GM12801 (cell line): ENCODE data around the gene PPP1R12C.

Experiments
- TF ChIP-seq, protein P1 (sequence below): IDR thresholded peaks from one replicate; pipeline ENCODE4 v1.5.1; 2011; ENCODE audit warnings: control low read depth; ENCODE audit not compliant: insufficient read length; ENCODE audit errors: extremely low read depth

The PPP1R12C gene

GRCh38 chr19:55117663-55118391 is 390 bp upstream of the PPP1R12C start:
- TF ChIP-seq, protein P1, sequence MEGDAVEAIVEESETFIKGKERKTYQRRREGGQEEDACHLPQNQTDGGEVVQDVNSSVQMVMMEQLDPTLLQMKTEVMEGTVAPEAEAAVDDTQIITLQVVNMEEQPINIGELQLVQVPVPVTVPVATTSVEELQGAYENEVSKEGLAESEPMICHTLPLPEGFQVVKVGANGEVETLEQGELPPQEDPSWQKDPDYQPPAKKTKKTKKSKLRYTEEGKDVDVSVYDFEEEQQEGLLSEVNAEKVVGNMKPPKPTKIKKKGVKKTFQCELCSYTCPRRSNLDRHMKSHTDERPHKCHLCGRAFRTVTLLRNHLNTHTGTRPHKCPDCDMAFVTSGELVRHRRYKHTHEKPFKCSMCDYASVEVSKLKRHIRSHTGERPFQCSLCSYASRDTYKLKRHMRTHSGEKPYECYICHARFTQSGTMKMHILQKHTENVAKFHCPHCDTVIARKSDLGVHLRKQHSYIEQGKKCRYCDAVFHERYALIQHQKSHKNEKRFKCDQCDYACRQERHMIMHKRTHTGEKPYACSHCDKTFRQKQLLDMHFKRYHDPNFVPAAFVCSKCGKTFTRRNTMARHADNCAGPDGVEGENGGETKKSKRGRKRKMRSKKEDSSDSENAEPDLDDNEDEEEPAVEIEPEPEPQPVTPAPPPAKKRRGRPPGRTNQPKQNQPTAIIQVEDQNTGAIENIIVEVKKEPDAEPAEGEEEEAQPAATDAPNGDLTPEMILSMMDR: no peak

GRCh38 chr19:55116232-55116858 is 1.1 kb downstream of the PPP1R12C start:
- TF ChIP-seq, protein P1: no peak

- TF ChIP-seq, protein P1: no peak
Observed at GRCh38 chr19:55115446-55116065, 1.9 kb downstream of the PPP1R12C start.

DNA sequence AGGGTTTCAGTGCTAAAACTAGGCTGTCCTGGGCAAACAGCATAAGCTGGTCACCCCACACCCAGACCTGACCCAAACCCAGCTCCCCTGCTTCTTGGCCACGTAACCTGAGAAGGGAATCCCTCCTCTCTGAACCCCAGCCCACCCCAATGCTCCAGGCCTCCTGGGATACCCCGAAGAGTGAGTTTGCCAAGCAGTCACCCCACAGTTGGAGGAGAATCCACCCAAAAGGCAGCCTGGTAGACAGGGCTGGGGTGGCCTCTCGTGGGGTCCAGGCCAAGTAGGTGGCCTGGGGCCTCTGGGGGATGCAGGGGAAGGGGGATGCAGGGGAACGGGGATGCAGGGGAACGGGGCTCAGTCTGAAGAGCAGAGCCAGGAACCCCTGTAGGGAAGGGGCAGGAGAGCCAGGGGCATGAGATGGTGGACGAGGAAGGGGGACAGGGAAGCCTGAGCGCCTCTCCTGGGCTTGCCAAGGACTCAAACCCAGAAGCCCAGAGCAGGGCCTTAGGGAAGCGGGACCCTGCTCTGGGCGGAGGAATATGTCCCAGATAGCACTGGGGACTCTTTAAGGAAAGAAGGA is 2.8 kb downstream of the PPP1R12C start:
- TF ChIP-seq, protein P1: no peak

- TF ChIP-seq, protein P1: no peak
Observed at GRCh38 chr19:55113570-55114039, 3.8 kb downstream of the PPP1R12C start.

- TF ChIP-seq, protein P1: no peak
Observed at GRCh38 chr19:55112777-55113569, 4.5 kb downstream of the PPP1R12C start.
